Measurements from ENCODE around the gene USH2A.

The USH2A gene

GRCh38 chr1:215739025-215739424 lies 684.2 kb downstream of the USH2A start:
- TF ChIP-seq, protein P1, sequence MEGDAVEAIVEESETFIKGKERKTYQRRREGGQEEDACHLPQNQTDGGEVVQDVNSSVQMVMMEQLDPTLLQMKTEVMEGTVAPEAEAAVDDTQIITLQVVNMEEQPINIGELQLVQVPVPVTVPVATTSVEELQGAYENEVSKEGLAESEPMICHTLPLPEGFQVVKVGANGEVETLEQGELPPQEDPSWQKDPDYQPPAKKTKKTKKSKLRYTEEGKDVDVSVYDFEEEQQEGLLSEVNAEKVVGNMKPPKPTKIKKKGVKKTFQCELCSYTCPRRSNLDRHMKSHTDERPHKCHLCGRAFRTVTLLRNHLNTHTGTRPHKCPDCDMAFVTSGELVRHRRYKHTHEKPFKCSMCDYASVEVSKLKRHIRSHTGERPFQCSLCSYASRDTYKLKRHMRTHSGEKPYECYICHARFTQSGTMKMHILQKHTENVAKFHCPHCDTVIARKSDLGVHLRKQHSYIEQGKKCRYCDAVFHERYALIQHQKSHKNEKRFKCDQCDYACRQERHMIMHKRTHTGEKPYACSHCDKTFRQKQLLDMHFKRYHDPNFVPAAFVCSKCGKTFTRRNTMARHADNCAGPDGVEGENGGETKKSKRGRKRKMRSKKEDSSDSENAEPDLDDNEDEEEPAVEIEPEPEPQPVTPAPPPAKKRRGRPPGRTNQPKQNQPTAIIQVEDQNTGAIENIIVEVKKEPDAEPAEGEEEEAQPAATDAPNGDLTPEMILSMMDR (conservative IDR thresholded peaks at IDR 0.05; ENCODE audit: low read depth, low read length), result no peak
- no peak overlapping the region for H3K4me3 ChIP-seq (ENCODE audit: low read length)
- DNase-seq (ENCODE audit: low read depth), result no peak

- DNase-seq (ENCODE audit: low read depth), result no peak
- TF ChIP-seq, protein P1 (conservative IDR thresholded peaks at IDR 0.05; ENCODE audit: low read depth, low read length), result no peak
- no peak overlapping the region for H3K4me3 ChIP-seq (ENCODE audit: low read length)
These were observed 691.5 kb downstream of the USH2A start for GRCh38 chr1:215731699-215732098.

DNA sequence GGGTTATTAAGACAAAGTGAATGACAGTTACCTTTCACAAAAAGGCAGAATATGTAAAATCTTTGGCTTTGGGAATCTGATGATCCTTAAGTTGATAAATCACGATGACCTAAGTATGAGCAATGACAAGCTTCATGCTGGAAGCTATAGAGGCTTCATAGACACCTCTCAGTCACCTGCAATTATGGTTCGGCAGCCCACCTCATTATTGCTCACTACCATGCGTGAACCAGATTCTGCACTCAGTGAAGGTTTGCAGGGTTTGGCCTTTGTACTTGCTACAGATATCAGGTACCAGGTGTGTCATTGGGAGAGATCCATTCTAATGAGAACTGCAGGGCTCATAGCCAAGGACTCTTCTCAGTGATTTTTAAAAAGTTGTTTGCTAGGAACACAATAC lies 692.6 kb downstream of the USH2A start:
- H3K4me3 ChIP-seq (ENCODE audit: low read length), result no peak overlapping the region
- no peak for DNase-seq (ENCODE audit: low read depth)
- TF ChIP-seq, protein P1 (conservative IDR thresholded peaks at IDR 0.05; ENCODE audit: low read depth, low read length), result no peak

DNA sequence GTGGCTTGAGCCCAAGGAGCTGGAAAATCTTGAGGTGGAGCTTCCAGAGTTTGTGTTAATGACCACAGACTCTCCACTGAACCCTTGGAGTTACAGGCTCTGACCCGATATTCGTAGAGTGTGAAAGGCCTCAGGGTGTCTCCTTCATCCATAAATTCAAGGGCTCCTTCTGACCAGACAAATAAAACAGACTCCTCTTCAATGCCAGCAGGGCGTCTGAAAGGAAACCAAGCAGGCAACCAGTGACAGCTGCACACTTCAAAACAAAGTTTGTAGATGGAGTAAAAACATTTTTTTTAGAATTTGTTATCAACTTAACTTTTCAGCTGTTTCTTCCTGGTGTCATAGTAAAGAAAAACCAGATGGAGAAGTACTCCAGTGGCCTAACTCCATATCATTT lies 695.1 kb downstream of the USH2A start:
- no peak for DNase-seq (ENCODE audit: low read depth)
- TF ChIP-seq, protein P1 (conservative IDR thresholded peaks at IDR 0.05; ENCODE audit: low read depth, low read length), result no peak

GRCh38 chr1:215720126-215720525 lies 703.1 kb downstream of the USH2A start:
- TF ChIP-seq, protein P1 (conservative IDR thresholded peaks at IDR 0.05; ENCODE audit: low read depth, low read length), result no peak
- H3K4me3 ChIP-seq (ENCODE audit: low read length), result no peak overlapping the region
- no peak for DNase-seq (ENCODE audit: low read depth)

More for the DNA sequence above, 695.1 kb downstream of the USH2A start:
- H3K4me3 ChIP-seq (ENCODE audit: low read length), result no peak overlapping the region

DNA sequence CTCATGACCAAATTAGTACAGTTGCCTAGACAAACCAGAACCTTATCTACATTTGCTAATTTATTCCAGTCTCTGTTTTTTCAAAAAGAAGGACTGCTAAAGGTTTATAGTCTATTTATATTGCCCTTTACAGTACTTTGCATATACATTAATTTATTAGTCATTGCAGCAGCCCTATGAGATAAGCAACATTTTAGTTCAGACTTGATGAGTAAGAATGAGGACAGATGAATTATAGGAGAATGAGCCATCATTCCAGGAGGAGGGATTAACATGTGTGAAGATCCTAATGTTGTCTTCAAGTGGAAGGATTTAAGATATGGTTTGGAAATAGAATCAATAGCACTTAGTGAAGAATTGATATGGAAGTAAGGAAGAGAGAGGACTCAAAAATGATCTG lies 703.7 kb downstream of the USH2A start:
- DNase-seq (ENCODE audit: low read depth), result no peak
- TF ChIP-seq, protein P1 (conservative IDR thresholded peaks at IDR 0.05; ENCODE audit: low read depth, low read length), result no peak
- no peak overlapping the region for H3K4me3 ChIP-seq (ENCODE audit: low read length)

DNA sequence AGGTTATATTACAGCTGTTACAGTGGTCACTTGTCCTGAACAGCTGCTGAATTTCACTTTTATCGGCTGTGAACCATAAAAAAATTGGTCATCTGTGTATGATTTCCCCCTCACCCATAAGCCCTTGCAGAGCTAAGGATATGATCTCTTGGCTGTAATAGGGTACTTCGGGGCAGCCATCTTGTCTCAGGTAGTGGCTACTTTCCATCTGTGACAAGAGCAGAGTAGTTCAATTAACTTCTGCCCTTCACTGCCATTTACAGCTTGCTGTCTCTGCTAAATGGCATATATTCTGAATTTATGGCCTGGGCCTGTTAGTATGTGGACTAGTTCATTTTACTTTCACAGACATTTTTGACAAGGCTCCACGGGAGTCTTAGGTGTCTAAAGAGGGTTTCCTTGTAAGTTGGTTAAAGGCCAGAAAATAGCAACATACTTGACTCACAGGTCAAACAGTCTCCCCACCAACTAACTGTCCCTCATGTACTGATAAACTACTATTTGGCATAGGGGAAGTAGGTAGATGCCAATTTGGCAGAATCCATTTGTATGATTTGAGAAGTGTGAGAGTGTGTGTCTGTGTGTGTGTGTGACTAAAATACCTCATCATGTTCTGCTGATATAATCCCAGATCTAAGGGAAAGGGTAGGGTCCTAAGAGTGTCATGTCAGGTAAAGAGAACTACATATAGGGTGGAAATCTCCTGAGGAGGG lies 704.5 kb downstream of the USH2A start:
- TF ChIP-seq, protein P1 (conservative IDR thresholded peaks at IDR 0.05; ENCODE audit: low read depth, low read length), result no peak

More for the DNA sequence above, 704.5 kb downstream of the USH2A start:
- no peak for DNase-seq (ENCODE audit: low read depth)
- H3K4me3 ChIP-seq (ENCODE audit: low read length), result no peak overlapping the region
